ENCODE data around the gene FBXO44.
"Not testable (repeated sequence)": the region's sequence is repeated elsewhere in the genome, so short reads cannot be mapped to it uniquely, and the experiment has no call there.

The FBXO44 gene, protein sequence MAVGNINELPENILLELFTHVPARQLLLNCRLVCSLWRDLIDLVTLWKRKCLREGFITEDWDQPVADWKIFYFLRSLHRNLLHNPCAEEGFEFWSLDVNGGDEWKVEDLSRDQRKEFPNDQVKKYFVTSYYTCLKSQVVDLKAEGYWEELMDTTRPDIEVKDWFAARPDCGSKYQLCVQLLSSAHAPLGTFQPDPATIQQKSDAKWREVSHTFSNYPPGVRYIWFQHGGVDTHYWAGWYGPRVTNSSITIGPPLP
- total RNA-seq = 24.1 to 43.4 (median 32.8) reads per million in 4 donors

DNA sequence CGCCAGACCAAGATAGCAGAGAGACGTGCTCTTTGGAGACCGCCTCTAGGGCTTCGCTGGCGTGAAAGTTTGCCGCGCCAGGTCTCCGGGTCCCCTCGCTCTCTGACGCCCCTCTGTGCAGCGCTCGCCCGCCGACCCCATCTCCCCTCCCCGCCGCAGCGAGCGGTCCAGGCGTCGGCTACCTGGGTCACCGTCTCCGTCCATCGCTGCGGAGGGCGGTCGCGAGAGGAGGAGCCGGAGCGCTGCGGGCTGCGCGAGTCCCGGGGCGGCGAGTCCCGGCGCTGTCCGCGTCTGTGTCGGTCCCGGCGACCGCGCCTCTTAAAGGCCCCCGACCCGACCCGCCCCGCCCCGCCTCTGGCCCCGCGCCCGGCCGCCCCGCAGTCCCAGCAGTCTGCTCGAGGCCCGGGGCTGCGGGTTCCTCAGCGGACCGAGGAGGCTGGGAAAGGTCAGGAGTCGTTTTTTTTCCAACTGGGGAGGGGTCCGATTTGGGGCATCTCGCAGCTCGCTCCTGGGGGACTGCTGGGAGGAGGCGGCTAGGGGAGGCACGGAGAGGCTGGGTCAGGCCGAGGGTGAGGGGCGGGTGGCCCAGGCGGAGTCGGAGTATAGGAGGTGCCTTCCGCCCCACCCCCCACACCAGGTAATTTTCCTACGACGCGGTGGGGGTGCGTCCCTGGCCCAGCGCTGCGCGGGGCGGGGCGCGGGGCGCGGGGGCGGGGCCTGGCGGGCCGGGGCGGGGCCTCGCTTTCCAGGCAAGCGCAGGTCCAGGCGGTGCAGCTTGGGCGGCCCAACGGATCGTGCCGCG is at the start of gene FBXO44, which contains the start of gene FBXO2:
Gene FBXO44, plus strand, starts transcription at position 741 of the 802 bp plus-strand sequence. CDS start 959 bp downstream, outside the sequence.
Gene FBXO2, minus strand, starts transcription at position 293 of the 802 bp plus-strand sequence. Its CDS starts 89 bp downstream, at position 204.
- DNase-seq = peak; percentile 47 to 64 (median 61)

DNA sequence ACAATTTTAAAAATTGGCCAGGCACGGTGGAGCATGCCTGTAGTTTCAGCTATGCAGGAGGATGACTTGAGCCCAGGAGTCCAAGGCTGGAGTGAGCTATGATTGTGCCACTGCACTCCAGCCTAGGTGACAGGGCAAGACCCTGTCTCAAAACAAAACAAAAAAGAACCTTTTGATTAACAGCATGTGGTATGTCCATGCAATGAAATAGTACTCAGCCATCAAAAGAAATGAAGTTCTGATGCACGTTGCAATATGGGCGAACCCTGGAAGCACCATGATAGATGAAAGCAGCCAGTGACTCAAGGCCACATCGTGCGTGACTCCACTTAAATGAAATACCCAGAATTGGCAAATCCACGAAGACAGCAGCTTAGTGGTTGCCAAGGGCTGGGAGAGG is 47.9 kb upstream of the FBXO44 start:
- no peak for DNase-seq

DNA sequence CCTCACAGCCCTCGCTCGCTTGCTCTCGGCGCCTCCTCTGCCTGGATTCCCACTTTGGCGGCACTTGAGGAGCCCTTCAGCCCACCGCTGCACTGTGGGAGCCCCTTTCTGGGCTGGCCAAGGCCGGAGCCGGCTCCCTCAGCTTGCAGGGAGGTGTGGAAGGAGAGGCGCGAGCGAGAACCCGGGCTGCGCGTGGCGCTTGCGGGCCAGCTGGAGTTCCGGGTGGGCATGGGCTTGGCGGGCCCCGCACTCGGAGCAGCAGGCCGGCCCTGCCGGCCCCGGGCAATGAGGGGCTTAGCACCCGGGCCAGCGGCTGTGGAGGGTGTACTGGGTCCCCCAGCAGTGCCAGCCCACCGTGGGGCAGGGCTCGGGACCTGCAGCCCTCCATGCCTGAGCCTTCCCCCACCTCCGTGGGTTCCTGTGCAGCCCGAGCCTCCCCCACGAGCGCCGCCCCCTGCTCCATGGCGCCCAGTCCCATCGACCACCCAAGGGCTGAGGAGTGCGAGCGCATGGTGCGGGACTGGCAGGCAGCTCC is 46.0 kb upstream of the FBXO44 start:
- not testable (repeated sequence) for DNase-seq

DNA sequence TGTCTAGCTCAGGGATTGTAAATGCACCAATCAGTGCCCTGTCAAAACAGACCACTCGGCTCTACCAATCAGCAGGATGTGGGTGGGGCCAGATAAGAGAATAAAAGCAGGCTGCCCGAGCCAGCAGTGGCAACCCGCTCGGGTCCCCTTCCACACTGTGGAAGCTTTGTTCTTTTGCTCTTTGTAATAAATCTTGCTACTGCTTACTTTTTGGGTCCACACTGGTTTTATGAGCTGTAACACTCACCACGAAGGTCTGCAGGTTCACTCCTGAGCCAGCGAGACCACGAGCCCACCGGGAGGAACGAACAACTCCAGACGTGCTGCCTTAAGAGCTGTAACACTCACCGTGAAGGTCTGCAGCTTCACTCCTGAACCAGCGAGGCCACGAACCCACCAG is 45.3 kb upstream of the FBXO44 start:
- not testable (repeated sequence) for DNase-seq

DNA sequence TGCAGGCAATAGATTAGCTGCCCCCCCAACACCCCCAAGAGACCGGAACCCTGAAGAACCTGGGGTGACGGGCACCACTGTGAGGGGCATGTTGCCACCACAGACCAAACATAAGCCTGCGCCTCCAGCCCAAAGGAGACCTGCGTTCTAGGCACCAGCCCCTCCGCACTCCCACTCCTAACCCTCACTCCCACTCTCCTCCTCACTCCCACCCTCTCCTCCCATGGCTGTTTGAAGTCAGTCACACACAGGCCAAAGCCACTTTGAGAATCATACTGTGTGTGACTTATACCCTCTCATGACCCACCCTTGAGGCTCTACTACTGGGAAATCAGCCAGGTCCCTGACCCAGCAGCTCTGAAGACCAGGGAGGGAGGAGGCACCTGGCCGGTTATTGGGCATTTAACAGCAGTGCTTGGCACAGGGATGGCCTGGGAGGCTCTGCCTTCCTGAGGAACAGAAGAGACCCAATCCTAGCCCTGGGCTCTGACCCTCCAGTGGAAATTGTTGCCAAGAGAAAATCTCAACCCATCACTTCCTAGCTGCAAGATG is 44.0 kb upstream of the FBXO44 start:
- no peak for DNase-seq

DNA sequence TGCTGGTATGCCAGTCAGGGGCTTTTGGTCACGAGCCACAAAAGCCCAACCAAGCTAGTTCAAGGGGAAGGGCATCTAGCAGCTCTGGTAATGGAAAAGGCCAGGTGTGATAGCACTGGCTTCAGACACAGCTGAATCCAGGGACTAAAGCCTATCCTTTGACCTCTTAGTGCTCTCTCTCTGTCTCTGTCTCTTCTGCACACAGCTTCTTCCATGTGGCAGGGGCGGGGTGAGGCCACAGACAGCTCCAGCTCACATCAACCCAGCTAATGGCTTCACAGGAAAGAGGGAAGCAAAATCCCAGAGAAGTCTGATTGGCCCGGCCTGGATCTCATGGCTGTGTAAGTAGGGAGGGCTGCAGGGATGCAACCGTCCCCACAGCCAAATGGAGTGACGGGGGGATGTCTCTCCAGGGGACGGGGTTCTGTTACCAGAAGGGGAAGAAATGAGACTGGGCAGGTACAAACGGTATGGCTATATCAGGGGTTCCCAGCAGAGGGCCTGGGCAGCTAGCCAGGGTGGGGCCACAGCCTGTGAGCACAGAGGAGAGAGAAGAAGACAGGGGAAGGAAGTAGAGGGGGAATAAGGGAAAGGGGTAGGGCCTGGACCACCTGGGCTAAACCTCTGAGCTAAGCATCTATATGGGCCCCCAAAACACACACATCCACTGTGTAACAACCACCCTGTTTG is 42.9 kb upstream of the FBXO44 start:
- DNase-seq = no peak

DNA sequence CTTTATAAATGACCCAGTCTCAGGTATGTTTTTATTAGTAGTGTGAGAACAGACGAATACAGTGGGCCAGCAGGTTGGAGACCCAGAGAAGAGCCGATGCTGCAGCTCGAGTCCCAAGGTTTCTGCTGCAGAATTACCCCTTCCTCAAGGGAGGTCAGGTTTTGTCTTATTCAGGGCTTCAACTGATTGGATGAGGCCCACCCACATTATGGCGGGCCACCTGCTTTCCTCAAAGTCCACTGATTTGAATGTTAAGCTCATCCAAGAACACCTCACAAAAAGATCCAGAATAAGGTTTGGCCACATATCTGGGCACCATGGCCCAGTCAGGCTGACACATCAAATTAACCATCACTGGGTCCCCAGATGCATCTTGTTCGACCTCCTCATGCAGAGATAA is 41.3 kb upstream of the FBXO44 start:
- no peak for DNase-seq

DNA sequence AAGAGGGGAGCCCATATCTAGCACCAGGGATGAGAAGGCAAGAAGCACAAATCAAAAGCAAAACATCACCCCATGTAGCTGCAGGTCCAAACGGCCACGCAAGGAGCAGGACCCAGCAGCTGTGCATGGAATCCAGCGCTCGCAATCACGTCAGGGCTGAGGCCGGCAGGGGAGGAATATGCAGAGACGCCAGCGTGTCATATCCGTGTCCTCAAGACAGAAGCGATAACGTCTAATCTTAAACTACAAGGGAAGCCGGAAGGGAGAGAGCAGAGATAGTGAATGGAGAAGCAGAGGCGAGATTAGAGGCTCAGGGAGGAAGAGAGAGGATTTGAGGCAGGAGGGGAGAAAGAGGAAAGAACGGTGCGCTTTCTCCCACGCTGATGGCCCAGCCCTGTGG is 39.6 kb upstream of the FBXO44 start:
- no peak for DNase-seq

DNA sequence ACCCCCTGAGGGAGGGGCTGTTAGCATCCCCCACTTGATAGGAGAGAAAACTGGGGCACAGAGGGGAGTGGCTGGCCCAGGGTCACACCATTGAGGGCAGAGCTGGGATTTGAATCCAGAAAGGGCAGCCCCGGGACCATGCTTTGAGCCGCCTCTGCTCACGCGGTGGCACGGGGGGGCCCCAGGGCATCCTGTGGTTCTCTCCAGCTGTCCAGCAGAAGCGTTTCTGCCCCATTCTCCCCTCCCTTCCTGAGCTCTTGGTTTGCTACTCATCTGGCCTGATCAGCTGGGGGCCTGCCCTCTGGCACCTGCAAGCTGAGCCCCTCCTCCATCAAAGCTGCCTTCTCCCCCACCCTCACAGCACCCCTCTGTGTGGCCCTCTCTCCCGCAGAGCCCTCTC is 37.9 kb upstream of the FBXO44 start:
- DNase-seq = no peak

DNA sequence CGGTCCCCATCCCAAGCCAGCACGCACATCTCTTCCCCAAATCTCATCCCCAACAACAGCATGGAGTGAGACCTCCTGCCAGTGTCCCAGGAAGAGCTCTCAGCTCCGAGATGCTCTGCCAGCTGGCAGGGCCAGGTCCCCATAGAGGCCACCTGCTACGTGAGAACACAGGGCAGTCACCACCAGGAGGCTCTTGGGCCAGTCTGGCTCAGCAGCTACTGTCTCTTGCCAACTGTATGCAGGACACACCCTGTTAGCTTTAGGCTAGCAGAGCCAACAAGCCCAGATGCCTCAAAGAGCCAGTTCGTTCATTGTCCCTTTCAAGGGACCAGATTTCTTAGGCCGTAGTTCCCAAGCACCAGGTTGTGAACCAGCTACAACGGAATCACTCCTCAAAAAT is 37.4 kb upstream of the FBXO44 start:
- DNase-seq = no peak

DNA sequence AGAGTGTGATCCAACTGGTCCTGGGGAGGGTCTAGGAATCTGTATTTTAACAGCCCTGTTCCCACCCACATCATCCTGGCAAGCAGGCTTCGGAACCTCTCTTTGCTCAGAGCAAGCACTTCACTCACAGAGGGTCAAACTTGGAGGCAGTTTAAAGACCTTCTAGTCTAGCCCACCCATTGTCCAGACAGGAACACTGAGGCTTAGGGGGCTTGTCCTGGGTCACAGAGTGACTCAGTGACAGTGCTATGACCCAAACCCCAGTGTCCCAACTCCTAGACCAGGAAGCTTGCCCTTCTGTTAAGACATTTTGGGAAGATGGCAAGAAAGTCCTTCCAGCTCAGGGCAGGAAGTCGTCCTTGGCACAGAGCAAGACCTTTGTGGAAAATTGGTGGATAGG is 36.9 kb upstream of the FBXO44 start:
- DNase-seq = no peak

DNA sequence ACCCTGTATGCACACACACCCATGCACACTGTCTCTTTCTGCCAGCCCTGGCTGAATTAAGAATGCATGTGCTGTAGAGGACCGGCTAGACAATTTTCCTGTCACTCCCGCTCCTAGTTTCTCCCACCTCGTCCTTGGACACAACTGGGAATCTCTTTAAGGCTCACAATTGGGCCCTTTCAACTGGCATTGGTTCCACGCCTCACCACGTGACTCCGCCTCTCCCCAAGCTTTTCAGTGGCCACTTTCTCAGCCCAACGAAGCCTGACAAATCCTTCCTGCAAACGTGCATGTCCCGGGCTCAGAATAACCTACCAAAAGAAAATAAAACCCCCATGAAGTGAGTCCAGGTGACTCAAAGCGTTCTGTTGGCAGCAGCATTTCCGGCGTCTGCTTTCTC is 34.3 kb upstream of the FBXO44 start:
- no peak for DNase-seq

DNA sequence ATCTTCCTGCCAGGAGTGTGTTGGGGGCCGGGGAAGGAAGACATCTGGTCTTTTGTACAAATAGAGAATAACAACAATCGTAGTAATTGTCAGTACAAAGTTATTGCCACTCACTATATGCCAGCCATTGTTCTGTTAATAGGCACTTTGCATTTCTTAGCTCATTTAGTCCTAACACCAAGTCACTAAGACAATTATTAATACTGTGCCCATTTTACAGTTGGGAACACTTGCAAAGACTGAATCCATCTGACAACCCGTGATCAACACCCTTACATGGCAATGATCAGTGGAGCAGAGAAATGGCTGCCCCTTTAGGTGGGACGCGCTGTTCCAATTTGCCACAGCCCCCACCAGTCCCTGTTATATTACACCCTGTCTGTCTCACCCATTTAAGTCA is 33.8 kb upstream of the FBXO44 start:
- DNase-seq = no peak

DNA sequence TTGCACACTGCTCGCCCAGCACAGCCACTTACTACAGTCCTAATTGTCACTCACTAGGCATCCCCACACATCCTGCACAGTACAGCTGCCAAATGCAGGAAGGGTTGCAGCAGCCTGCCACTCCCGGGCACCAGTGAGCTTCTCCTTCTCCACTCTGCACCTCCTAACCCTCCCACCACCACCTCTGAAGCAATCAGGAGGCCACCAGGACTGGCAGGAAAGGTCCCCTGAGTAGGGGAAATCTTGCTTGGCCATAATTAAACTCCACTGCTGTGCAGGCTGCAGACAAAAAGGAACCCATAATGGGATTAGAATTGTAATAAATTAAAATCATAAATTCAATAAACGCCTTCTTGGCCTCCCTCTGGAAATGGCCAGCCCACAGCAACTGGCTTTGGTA is 32.3 kb upstream of the FBXO44 start:
- no peak for DNase-seq

DNA sequence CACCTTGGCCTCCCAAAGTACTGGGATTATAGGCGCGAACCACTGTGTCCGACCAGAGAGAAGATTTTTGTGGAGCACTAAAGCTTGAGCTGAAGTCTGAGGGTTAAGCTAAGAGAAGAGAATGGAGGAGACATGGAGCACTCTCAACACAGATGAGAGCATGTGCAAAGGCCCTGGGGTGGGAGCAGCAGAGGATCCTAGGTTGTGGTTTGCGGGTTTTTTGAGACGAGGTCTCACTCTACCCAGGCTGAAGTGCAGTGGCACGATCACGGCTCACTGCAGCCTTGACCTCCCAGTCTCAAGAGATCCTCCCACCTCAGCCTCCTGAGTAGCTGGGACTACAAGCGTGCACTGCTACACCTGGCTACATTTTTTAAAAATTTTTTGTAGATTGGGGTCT is 31.0 kb upstream of the FBXO44 start:
- no peak for DNase-seq

DNA sequence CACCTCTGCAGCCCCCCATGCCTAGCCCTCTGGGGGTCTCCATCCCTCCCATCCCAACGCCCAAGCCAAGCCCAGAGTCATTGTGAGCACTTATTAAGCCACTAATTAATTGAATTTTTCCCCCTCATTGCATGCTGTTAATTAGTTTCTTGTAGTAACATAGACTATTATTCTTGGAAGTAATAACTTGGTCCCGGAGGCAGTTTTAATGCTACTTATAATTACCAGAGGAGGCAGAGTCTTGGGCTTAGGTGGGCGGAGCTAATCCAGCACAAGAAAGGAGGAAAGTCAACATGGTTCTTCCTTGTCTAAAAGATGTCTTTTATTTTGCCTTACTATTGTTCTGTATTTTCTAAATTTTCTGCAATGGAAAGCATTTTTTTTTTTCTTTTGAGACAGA is 28.1 kb upstream of the FBXO44 start:
- DNase-seq = no peak

DNA sequence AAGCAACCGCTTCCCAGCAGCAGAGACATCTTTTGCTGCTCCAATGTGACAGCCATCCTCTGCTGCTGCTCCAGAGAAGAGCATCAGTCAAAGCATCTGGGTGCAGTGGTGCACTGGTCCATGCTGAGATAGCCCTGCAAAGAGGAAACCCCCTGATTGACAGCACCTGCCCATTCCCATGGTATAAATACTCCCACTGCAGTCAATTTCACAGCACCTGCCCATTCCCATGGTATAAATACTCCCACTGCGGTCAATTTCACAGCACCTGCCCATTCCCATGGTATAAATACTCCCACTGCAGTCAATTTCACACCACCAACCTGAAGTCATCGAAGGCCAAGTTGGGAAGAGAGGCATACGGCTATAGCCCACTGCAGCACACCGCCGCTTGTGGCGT is 25.9 kb upstream of the FBXO44 start:
- DNase-seq = no peak

DNA sequence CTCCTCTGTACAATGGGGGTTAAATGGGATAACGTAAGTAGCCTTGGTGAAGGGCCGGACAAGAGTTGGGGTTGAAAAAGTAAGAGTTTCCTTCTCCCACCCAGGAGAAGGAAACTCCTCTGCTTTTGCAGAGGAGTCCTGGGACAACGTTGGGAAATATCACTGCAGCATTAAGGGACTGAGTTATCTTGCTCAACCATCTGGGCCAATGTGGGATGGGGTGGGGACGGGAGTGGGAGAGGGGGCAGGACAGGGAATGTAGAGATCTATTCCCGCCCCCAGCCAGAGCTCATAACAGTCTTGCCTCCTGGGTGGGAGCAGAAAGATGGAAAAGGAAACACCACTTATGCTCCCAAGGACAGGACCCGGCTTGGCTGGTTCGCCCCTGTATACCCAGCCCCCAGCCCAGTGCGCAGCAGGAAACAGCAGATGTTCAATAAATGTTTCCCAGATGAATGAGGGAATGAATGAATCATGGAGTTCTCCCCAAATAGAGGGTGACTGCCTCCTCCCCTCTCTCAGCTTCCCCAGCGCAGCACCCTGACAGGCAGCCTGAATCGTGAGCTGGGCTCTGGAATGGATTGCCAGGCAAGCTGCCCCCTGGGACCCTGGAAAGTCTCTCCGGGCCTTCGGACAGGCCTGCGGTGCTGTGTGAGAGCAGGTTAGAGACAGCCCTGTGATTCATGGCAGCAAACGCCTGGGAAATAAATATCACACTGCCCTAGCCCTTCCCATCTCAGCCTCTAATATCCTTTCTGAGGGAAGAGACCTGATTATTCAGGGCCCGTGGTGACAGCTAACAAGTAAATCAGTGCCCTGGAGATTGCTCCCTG is 25.3 kb upstream of the FBXO44 start:
- DNase-seq = no peak

DNA sequence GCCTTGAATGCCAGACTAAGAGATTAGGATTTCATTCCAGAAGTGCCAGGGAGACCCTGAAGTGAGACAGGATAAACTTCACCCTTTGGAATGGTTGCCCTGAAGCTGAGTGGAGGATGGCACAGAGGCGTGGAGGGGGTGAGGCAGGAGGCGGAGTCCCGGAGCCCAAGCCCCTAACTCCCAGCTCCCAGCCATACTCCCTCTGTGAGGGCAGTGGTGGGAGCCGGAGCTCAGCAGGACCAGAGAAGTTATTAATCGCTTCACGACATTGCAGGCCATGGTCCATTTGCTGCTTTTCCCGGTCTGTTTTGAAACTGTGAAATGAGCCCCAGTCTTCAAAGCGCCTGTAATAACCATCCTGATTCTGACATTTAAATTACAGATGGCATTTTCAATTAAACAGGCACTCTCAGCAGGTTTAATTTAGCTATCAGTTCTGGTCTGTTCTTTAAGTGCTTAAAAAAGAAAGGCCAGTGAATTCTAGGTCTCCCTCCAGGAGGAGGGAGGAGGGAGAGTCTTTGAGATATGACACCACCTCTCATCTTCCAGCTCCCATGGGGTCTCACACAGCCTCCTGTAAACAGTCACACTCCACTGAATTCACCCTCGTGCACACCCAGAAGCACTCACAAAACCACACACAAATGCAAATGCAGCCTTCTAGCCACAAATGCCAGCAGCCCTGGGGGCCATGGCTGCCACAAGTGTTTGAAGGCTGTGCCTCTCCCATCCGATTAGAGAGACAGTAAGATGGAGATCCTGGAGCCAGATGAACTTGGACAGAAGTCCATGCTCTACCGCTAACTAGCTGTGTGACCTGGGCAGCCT is 20.1 kb upstream of the FBXO44 start:
- no peak for DNase-seq

DNA sequence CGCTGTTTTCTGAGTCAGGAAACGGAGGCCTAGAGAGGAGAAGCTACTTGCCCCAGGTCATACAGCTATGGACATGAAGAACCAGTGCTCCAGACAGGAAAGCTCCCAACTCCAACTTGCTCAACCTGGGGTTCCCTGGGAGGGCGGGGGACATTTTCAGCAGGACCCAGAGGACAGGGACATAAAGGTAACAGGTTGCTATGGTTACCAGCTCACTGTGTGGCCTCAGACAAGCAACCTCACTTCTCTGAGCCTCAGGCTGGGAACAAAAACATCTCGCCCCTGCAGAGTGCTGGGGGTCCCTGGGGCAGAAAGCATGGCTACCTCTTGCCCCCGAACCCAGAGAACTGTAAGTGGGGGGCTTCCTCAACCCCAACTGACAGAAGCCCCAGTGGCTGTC is 16.6 kb upstream of the FBXO44 start:
- DNase-seq = no peak

DNA sequence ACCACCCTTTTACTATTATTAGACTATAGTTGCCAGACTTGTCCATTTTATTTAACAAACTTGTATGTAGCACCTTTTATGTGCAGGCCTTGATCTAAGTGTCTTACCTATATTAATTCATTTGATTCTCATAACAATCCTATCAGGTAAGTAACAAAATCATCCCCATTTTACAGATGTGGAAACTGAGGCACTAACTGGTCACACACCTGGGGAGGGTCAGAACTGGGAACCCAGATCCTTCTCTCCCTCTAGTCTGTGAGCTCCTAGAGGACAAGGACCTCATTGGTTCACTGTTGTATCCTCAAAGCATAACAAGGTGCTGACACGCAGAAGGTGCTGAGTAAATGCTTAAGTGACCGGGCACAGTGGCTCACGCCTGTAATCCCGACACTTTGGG is 15.3 kb upstream of the FBXO44 start:
- no peak for DNase-seq

All from T-helper 1 cell (primary cell).